GM12875 (cell line): ENCODE measurements around the gene ZNF496.

ENCODE experiments used
- H3K4me3 ChIP-seq: one replicate; pipeline ENCODE4 v1.5.1; 2011; ENCODE audit warnings: low read depth, low read length, control low read depth
- CTCF ChIP-seq: IDR thresholded peaks from 2 replicates; pipeline ENCODE4 v1.5.1; 2011; ENCODE audit warnings: low read depth, mild to moderate bottlenecking, control low read depth, inconsistent platforms, low read length, moderate library complexity, borderline replicate concordance; ENCODE audit not compliant: insufficient read depth

ZNF496 gene

GRCh38 chr1:247281001-247281574, 50.6 kb downstream of the ZNF496 start:
- TF ChIP-seq CTCF, result no peak
- H3K4me3 ChIP-seq, result no peak overlapping the region

GRCh38 chr1:247277191-247277590, 54.5 kb downstream of the ZNF496 start:
- no peak for TF ChIP-seq CTCF
- H3K4me3 ChIP-seq, result no peak overlapping the region

- no peak for TF ChIP-seq CTCF
- no peak overlapping the region for H3K4me3 ChIP-seq
These were observed 56.9 kb downstream of the ZNF496 start for GRCh38 chr1:247274605-247275256.

GRCh38 chr1:247273013-247273412, 58.7 kb downstream of the ZNF496 start:
- H3K4me3 ChIP-seq, result no peak overlapping the region
- no peak for TF ChIP-seq CTCF

GRCh38 chr1:247270003-247270402, 61.7 kb downstream of the ZNF496 start:
- no peak for TF ChIP-seq CTCF
- no peak overlapping the region for H3K4me3 ChIP-seq

GRCh38 chr1:247269133-247269532, 62.5 kb downstream of the ZNF496 start:
- no peak overlapping the region for H3K4me3 ChIP-seq

More at GRCh38 chr1:247269133-247269532, 62.5 kb downstream of the ZNF496 start:
- no peak for TF ChIP-seq CTCF
